GM12801 (cell line): ENCODE data around the gene NCKAP5.

Source experiments
- CTCF ChIP-seq: IDR thresholded peaks from one replicate; pipeline ENCODE4 v1.5.1; 2011; ENCODE audit warnings: control low read depth; ENCODE audit not compliant: insufficient read length; ENCODE audit errors: extremely low read depth

NCKAP5 gene

GRCh38 chr2:132936261-132936660 lies 632.0 kb downstream of the NCKAP5 start:
- TF ChIP-seq CTCF = no peak

- TF ChIP-seq CTCF = no peak
Measured at GRCh38 chr2:132929786-132930185, 638.5 kb downstream of the NCKAP5 start.

- no peak for TF ChIP-seq CTCF
Measured at GRCh38 chr2:132923787-132924186, 644.5 kb downstream of the NCKAP5 start.

GRCh38 chr2:132915812-132916549 lies 652.3 kb downstream of the NCKAP5 start:
- TF ChIP-seq CTCF = no peak

GRCh38 chr2:132911726-132912724 lies 656.2 kb downstream of the NCKAP5 start:
- TF ChIP-seq CTCF = no peak

GRCh38 chr2:132910432-132910831 lies 657.8 kb downstream of the NCKAP5 start:
- TF ChIP-seq CTCF = no peak

GRCh38 chr2:132909427-132909826 lies 658.8 kb downstream of the NCKAP5 start:
- no peak for TF ChIP-seq CTCF
